ENCODE measurements around the gene TIMP2.

The TIMP2 gene

GRCh38 chr17:78944956-78945355 lies 19.8 kb upstream of the TIMP2 start:
- TF ChIP-seq, protein P1, sequence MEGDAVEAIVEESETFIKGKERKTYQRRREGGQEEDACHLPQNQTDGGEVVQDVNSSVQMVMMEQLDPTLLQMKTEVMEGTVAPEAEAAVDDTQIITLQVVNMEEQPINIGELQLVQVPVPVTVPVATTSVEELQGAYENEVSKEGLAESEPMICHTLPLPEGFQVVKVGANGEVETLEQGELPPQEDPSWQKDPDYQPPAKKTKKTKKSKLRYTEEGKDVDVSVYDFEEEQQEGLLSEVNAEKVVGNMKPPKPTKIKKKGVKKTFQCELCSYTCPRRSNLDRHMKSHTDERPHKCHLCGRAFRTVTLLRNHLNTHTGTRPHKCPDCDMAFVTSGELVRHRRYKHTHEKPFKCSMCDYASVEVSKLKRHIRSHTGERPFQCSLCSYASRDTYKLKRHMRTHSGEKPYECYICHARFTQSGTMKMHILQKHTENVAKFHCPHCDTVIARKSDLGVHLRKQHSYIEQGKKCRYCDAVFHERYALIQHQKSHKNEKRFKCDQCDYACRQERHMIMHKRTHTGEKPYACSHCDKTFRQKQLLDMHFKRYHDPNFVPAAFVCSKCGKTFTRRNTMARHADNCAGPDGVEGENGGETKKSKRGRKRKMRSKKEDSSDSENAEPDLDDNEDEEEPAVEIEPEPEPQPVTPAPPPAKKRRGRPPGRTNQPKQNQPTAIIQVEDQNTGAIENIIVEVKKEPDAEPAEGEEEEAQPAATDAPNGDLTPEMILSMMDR (IDR thresholded peaks at IDR 0.05; ENCODE audit: poor library complexity, severe bottlenecking) = no peak
- no peaks in the 10 kb centered on the region for H3K9me3 ChIP-seq (ENCODE audit: severe bottlenecking)
- peaks cover 3% of the 10 kb centered on the region for H3K4me1 ChIP-seq (ENCODE audit: insufficient read depth, poor library complexity, severe bottlenecking)
- no peaks in the 10 kb centered on the region for H3K27me3 ChIP-seq (ENCODE audit: insufficient read depth, poor library complexity, severe bottlenecking)
- ATAC-seq (ENCODE audit: low read depth) (no peak), DNase-seq (ENCODE audit: low spot score) (no peak)
- H3K4me3 ChIP-seq (ENCODE audit: severe bottlenecking) = no peak overlapping the region
- no peaks in the 10 kb centered on the region for H3K36me3 ChIP-seq (ENCODE audit: low read depth)
- no peak overlapping the region for H3K27ac ChIP-seq (ENCODE audit: poor library complexity, severe bottlenecking)

DNA sequence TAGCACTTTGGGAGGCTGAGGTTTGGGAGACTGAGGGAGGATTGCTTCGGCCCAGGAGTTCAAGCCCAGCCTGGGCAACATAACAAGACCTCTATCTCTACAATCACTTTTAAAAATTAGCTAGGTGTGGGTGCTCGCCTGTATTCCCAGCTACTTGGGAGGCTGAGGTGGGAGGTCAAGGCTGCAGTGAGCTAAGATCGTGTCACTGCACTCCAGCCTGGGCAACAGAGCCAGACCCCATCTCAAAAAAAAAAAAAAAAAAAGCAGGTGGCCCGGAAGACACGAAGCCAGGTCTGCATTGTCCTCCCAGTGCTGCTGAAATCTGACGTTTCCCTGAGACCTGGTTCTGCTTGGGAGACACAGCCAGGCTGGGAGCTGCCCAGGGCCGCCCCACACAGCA lies 18.8 kb upstream of the TIMP2 start:
- H3K4me3 ChIP-seq (ENCODE audit: severe bottlenecking) = no peak overlapping the region
- peaks cover 9% of the 10 kb centered on the region for H3K4me1 ChIP-seq (ENCODE audit: insufficient read depth, poor library complexity, severe bottlenecking)
- TF ChIP-seq, protein P1 (IDR thresholded peaks at IDR 0.05; ENCODE audit: poor library complexity, severe bottlenecking) = no peak
- H3K9me3 ChIP-seq (ENCODE audit: severe bottlenecking) = no peaks in the 10 kb centered on the region
- H3K27me3 ChIP-seq (ENCODE audit: insufficient read depth, poor library complexity, severe bottlenecking) = no peaks in the 10 kb centered on the region
- no peak overlapping the region for H3K27ac ChIP-seq (ENCODE audit: poor library complexity, severe bottlenecking)
- ATAC-seq (ENCODE audit: low read depth) (no peak), DNase-seq (ENCODE audit: low spot score) (no peak)
- H3K36me3 ChIP-seq (ENCODE audit: low read depth) = no peaks in the 10 kb centered on the region

DNA sequence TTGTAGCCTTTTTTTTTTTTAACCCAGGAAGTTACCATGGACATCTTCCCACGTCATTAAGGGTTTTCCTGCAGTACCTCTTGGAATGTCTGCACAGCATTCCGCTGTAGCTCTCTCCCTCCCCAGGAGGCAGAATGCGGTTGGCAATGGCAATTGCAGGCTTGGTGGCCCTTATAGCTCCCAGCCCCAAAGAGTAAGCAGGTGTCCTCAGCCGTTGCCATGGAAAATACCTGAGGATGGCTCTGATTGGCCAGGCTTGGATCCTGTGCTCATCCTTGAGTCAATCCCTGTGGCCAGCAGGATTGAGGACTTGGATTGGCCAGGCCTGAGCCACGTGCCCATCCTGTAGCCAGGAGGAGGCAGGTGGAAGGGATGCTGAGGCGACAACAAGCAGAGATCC lies 15.5 kb upstream of the TIMP2 start:
- peak; percentile 58 for ATAC-seq (ENCODE audit: low read depth)

DNA sequence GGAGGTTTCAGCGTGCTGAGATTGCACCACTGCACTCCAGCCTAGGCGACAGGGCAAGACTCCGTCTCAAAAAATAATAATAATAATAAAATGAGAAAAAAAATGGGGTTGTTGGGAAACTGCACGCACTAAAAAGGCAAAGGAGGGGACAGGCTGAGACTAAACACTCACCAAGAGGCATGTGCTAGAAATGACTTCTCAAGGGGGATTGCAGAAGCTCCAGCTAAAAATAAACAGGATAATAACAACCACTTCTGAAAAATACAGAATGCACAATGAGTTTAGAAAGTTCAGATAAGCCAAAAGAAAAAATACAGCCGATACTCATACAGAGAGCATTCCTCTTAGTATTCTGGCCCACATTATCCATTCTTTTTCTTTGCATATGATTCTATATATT lies 15.1 kb upstream of the TIMP2 start:
- ATAC-seq (ENCODE audit: low read depth) (no peak), DNase-seq (ENCODE audit: low spot score) (no peak)
- no peak overlapping the region for H3K4me3 ChIP-seq (ENCODE audit: severe bottlenecking)
- no peaks in the 10 kb centered on the region for H3K27me3 ChIP-seq (ENCODE audit: insufficient read depth, poor library complexity, severe bottlenecking)
- no peak overlapping the region for H3K27ac ChIP-seq (ENCODE audit: poor library complexity, severe bottlenecking)
- H3K9me3 ChIP-seq (ENCODE audit: severe bottlenecking) = no peaks in the 10 kb centered on the region
- H3K36me3 ChIP-seq (ENCODE audit: low read depth) = no peaks in the 10 kb centered on the region
- TF ChIP-seq, protein P1 (IDR thresholded peaks at IDR 0.05; ENCODE audit: poor library complexity, severe bottlenecking) = no peak
- H3K4me1 ChIP-seq (ENCODE audit: insufficient read depth, poor library complexity, severe bottlenecking) = peaks cover 16% of the 10 kb centered on the region

More for the DNA sequence above, 15.5 kb upstream of the TIMP2 start:
- Histone ChIP-seq H3K27ac (ENCODE audit: poor library complexity, severe bottlenecking) (no peak overlapping the region), H3K4me1 (ENCODE audit: insufficient read depth, poor library complexity, severe bottlenecking) (peaks cover 12% of the 10 kb centered on the region), H3K27me3 (ENCODE audit: insufficient read depth, poor library complexity, severe bottlenecking) (no peaks in the 10 kb centered on the region), H3K4me3 (ENCODE audit: severe bottlenecking) (no peak overlapping the region), H3K9me3 (ENCODE audit: severe bottlenecking) (no peaks in the 10 kb centered on the region), H3K36me3 (ENCODE audit: low read depth) (no peaks in the 10 kb centered on the region)
- no peak for DNase-seq (ENCODE audit: low spot score)
- TF ChIP-seq, protein P1 (IDR thresholded peaks at IDR 0.05; ENCODE audit: poor library complexity, severe bottlenecking) = no peak

GRCh38 chr17:78939615-78940014 lies 14.4 kb upstream of the TIMP2 start:
- Histone ChIP-seq H3K36me3 (ENCODE audit: low read depth) (no peaks in the 10 kb centered on the region), H3K27me3 (ENCODE audit: insufficient read depth, poor library complexity, severe bottlenecking) (no peaks in the 10 kb centered on the region), H3K4me3 (ENCODE audit: severe bottlenecking) (no peak overlapping the region), H3K27ac (ENCODE audit: poor library complexity, severe bottlenecking) (no peak overlapping the region), H3K9me3 (ENCODE audit: severe bottlenecking) (no peaks in the 10 kb centered on the region), H3K4me1 (ENCODE audit: insufficient read depth, poor library complexity, severe bottlenecking) (peaks cover 16% of the 10 kb centered on the region)
- DNase-seq (ENCODE audit: low spot score) = no peak
- ATAC-seq (ENCODE audit: low read depth) = peak; percentile 37; the same call in 1 of the 3 replicates
- TF ChIP-seq, protein P1 (IDR thresholded peaks at IDR 0.05; ENCODE audit: poor library complexity, severe bottlenecking) = no peak

All from RWPE2 (cell line).